K562 (cell line): ENCODE results near the gene CD40LG. TPM values are rescaled to one million over a fixed set of nuclear protein-coding genes. Genes with fewer than 3 reads are reported as not detected.

ENCODE experiments used
- MTA3 ChIP-seq: fragments of 450-650 bp; formaldehyde crosslinking; IDR thresholded peaks from 2 replicates; pipeline ENCODE4 v1.6.1; 2017; ENCODE audit warnings: mild to moderate bottlenecking, borderline replicate concordance
- polyA plus RNA-seq, 8 experiments: library from polyadenylated mRNA; depleted of rRNA in 4 of 8; stranded (reverse) in 5 of 8; unstranded in 3 of 8; fragments of >200 nt; fragmentation: Nextera tagmentation in 2 of 8; fragmentation: Illumina TruSeq in 1 of 8; extraction: Ambion mirVana in 2 of 8; extraction: Trizol in 1 of 8; gene quantifications; 2 replicates each; pipeline versions ENCODE4 v1.2.1 to v1.2.3, GENCODE V29; 2011 to 2014; ENCODE audit warnings: inconsistent platforms in 1 of 8, missing spikeins in 1 of 8
- total RNA-seq, 7 experiments: library from RNA; depleted of rRNA in 6 of 7; stranded (reverse); fragments of >200 nt in 6 of 7; fragmentation: Illumina TruSeq in 2 of 7; extraction: Trizol in 2 of 7; gene quantifications; 2 replicates each; pipeline versions ENCODE4 v1.2.1 to v1.2.3, GENCODE V29; 2011 to 2021; ENCODE audit warnings: low replicate concordance in 1 of 7
- TF ChIP-seq, protein P1 (sequence below): sonication (generic); formaldehyde crosslinking; IDR thresholded peaks from 2 replicates; pipeline ENCODE4 v1.8.0; 2023; ENCODE audit warnings: missing genetic modification reagents, mild to moderate bottlenecking, borderline replicate concordance
- TF ChIP-seq, protein P2 (sequence below): sonication (generic); formaldehyde crosslinking; IDR thresholded peaks from 2 replicates; pipeline ENCODE4 v1.5.0; 2020; ENCODE audit warnings: missing genetic modification reagents
- TF ChIP-seq, protein P3 (sequence below): fragments of 450-650 bp; IDR thresholded peaks from 2 replicates; pipeline ENCODE4 v1.6.1; 2018; ENCODE audit warnings: mild to moderate bottlenecking, low read depth; ENCODE audit not compliant: partially characterized antibody

Gene CD40LG
- total and polyA plus RNA-seq, 9 of the 15 experiments (the other 6 are each of a cell fraction or from before 2014, with no cell fraction given), result 0.11 TPM; not detected in 8

DNA sequence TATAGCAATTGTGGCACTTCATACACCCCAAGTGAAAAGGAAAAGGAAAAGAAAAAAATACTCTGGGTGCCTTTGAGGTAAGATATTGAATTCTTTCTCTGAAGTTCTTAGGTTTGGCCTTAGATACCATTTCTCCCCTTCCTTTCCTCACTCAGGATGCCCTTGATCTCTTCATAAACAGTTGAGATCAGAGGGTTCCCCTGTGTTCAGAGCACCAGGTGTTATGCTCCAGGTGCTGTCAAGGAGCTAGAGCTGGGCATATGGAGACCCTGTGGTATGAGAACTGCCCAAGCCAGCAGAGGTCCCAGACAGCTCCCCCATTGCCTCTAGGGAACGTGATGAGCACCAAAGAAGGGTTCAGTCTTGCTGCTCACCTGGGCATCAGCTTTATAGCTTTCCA lies 17.1 kb upstream of the CD40LG start (continued):
- TF ChIP-seq, protein P1, sequence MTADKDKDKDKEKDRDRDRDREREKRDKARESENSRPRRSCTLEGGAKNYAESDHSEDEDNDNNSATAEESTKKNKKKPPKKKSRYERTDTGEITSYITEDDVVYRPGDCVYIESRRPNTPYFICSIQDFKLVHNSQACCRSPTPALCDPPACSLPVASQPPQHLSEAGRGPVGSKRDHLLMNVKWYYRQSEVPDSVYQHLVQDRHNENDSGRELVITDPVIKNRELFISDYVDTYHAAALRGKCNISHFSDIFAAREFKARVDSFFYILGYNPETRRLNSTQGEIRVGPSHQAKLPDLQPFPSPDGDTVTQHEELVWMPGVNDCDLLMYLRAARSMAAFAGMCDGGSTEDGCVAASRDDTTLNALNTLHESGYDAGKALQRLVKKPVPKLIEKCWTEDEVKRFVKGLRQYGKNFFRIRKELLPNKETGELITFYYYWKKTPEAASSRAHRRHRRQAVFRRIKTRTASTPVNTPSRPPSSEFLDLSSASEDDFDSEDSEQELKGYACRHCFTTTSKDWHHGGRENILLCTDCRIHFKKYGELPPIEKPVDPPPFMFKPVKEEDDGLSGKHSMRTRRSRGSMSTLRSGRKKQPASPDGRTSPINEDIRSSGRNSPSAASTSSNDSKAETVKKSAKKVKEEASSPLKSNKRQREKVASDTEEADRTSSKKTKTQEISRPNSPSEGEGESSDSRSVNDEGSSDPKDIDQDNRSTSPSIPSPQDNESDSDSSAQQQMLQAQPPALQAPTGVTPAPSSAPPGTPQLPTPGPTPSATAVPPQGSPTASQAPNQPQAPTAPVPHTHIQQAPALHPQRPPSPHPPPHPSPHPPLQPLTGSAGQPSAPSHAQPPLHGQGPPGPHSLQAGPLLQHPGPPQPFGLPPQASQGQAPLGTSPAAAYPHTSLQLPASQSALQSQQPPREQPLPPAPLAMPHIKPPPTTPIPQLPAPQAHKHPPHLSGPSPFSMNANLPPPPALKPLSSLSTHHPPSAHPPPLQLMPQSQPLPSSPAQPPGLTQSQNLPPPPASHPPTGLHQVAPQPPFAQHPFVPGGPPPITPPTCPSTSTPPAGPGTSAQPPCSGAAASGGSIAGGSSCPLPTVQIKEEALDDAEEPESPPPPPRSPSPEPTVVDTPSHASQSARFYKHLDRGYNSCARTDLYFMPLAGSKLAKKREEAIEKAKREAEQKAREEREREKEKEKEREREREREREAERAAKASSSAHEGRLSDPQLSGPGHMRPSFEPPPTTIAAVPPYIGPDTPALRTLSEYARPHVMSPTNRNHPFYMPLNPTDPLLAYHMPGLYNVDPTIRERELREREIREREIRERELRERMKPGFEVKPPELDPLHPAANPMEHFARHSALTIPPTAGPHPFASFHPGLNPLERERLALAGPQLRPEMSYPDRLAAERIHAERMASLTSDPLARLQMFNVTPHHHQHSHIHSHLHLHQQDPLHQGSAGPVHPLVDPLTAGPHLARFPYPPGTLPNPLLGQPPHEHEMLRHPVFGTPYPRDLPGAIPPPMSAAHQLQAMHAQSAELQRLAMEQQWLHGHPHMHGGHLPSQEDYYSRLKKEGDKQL, result no peak
- no peak for TF ChIP-seq MTA3
- TF ChIP-seq, protein P2, sequence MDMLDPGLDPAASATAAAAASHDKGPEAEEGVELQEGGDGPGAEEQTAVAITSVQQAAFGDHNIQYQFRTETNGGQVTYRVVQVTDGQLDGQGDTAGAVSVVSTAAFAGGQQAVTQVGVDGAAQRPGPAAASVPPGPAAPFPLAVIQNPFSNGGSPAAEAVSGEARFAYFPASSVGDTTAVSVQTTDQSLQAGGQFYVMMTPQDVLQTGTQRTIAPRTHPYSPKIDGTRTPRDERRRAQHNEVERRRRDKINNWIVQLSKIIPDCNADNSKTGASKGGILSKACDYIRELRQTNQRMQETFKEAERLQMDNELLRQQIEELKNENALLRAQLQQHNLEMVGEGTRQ, result no peak
- TF ChIP-seq, protein P3, sequence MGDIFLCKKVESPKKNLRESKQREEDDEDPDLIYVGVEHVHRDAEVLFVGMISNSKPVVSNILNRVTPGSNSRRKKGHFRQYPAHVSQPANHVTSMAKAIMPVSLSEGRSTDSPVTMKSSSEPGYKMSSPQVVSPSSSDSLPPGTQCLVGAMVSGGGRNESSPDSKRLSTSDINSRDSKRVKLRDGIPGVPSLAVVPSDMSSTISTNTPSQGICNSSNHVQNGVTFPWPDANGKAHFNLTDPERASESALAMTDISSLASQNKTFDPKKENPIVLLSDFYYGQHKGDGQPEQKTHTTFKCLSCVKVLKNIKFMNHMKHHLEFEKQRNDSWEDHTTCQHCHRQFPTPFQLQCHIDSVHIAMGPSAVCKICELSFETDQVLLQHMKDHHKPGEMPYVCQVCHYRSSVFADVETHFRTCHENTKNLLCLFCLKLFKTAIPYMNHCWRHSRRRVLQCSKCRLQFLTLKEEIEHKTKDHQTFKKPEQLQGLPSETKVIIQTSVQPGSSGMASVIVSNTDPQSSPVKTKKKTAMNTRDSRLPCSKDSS, result no peak
- TF ChIP-seq, all 486 proteins: peak for 0
